Esophagus squamous epithelium (tissue), 5 donors: Measurements from ENCODE around the gene BAIAP3. TPM values are rescaled to one million over a fixed set of nuclear protein-coding genes. Genes with fewer than 3 reads are reported as not detected.

Experiments used
- DNase-seq: peaks from one replicate; lab custom pipeline; 2025; lab: John Stamatoyannopoulos, UW
- H3K27ac ChIP-seq, 4 donors: fragments of 200-600 bp; sonication (generic); one replicate each; pipeline ENCODE4 v1.5.1; 2016 to 2019; ENCODE audit warnings: mild to moderate bottlenecking in 1 of 4
- H3K27me3 ChIP-seq, 4 donors: fragments of 200-600 bp; sonication (generic); 1 replicate in 3 of 4; 2 replicates in 1 of 4; pipeline versions ENCODE4 v1.5.1 to v1.6.0; 2017 to 2021; ENCODE audit warnings: antibody characterized with exemption in 1 of 4
- H3K36me3 ChIP-seq, 3 donors: fragments of 200-600 bp; sonication (generic); one replicate each; pipeline ENCODE4 v1.5.1; 2016 to 2019
- H3K4me1 ChIP-seq, 3 donors: fragments of 200-600 bp; sonication (generic); one replicate each; pipeline ENCODE4 v1.5.1; 2017 to 2019
- H3K4me3 ChIP-seq, 4 donors: fragments of 200-600 bp; sonication (generic); 1 replicate in 3 of 4; 2 replicates in 1 of 4; pipeline ENCODE4 v1.5.1; 2016 to 2019; ENCODE audit warnings: mild to moderate bottlenecking in 2 of 4, moderate library complexity in 1 of 4
- H3K9me3 ChIP-seq, 3 donors: fragments of 200-600 bp; sonication (generic); one replicate each; pipeline ENCODE4 v1.5.1; 2016 to 2019
- POLR2A ChIP-seq, 4 donors: fragments of 450-650 bp; IDR thresholded peaks; one replicate each; pipeline ENCODE4 v1.6.1; 2017; ENCODE audit warnings: antibody characterized with exemption in 4 of 4, mild to moderate bottlenecking in 4 of 4, moderate library complexity in 3 of 4
- WGBS, 2 donors: methylation state at CpG; one replicate each; pipeline ENCODE4 v1.1.5; 2018; 5-methylcytosine and 5-hydroxymethylcytosine counted together
- intact Hi-C: fragments of 100-400 bp; cut with DNase I; formaldehyde crosslinking; loops from one replicate; pipeline ENCODE4 v1.15.0; 2022
- total RNA-seq, 4 donors: library from RNA; depleted of rRNA; stranded (reverse); fragments of >200 nt; gene quantifications; one replicate each; pipeline ENCODE4 v1.1.0, GENCODE V29; 2016
- TF ChIP-seq, protein P1 (sequence below), 6 experiments: fragments of 450-650 bp in 4 of 6; fragments of 200-600 bp in 2 of 6; sonication (generic) in 2 of 6; IDR thresholded peaks; one replicate each; pipeline ENCODE4 v1.5.1; 2016 to 2019; ENCODE audit warnings: antibody characterized with exemption in 6 of 6, mild to moderate bottlenecking in 4 of 6, moderate library complexity in 4 of 6
- donor health status: DM: yes; HTN: yes; CAD: no.

Gene BAIAP3
- total RNA-seq, 4 donors from 2014 or later, result 0.68 to 2.7 (median 1.00) TPM

DNA sequence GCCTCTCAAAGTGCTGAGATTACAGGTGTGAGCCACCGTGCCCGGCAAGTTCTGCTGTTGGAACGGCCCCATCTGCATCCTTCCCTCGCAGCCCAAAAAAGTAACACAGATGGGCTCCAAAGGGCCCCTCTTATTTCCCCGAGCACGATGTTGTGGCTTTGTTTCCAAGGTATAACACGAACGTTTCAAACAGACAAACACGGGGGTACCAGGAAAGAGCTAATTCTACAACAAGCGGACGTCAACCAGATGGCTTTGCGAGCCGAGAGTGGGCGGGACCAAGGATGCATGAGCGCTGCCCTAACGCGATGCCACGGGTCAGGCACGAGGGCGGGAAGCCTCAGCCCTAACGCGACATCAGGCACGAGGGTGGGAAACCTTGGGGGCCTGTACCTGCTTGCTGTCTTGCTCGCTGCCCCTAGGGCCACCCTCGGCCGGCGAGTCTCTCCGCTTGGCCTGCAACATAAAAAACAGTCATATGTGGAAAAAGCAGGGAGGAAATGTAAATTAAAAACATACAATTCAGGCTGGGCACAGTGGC, 56.9 kb downstream of the BAIAP3 start:
- H3K9me3 ChIP-seq, result no peaks in the 10 kb centered on the region
- intact Hi-C loops, result no loop called here
- H3K27me3 ChIP-seq, result no peaks in the 10 kb centered on the region
- no peak overlapping the region for H3K27ac ChIP-seq
- no peaks in the 10 kb centered on the region for H3K4me1 ChIP-seq
- DNase-seq, result no peak
- peaks cover 4 to 100% (median 28%) of the 10 kb centered on the region in 3 donors for H3K36me3 ChIP-seq
- 87 to 94% methylated on average over 18 to 28 of the region's 28 CpGs for WGBS, 2 donors
- no peak for TF ChIP-seq POLR2A (IDR thresholded peaks at IDR 0.05)
- TF ChIP-seq, protein P1, sequence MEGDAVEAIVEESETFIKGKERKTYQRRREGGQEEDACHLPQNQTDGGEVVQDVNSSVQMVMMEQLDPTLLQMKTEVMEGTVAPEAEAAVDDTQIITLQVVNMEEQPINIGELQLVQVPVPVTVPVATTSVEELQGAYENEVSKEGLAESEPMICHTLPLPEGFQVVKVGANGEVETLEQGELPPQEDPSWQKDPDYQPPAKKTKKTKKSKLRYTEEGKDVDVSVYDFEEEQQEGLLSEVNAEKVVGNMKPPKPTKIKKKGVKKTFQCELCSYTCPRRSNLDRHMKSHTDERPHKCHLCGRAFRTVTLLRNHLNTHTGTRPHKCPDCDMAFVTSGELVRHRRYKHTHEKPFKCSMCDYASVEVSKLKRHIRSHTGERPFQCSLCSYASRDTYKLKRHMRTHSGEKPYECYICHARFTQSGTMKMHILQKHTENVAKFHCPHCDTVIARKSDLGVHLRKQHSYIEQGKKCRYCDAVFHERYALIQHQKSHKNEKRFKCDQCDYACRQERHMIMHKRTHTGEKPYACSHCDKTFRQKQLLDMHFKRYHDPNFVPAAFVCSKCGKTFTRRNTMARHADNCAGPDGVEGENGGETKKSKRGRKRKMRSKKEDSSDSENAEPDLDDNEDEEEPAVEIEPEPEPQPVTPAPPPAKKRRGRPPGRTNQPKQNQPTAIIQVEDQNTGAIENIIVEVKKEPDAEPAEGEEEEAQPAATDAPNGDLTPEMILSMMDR (IDR thresholded peaks at IDR 0.05), result no peak
- no peak overlapping the region for H3K4me3 ChIP-seq

DNA sequence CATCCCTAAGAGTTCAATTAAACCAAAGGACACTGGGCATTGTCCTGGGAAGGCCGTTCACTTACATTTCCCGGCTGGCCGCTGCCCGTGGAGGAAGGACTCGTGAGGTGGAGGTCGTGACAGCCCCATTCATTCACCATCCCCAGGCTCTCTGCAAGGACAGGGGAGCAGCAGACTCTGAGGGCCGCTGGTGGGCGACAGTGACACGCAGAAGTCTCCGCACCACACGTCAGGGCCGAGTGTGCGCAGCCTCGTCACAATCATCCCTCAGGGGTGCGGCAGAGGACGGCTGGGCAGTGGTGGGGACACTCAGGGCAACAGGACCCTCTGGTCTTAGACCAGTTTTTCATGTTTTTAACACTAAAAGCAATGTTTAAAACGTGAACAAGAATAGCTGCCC, 59.4 kb downstream of the BAIAP3 start:
- TF ChIP-seq POLR2A (IDR thresholded peaks at IDR 0.05), result no peak
- TF ChIP-seq, protein P1 (IDR thresholded peaks at IDR 0.05), result no peak
- DNase-seq, result no peak
- H3K4me1 ChIP-seq, result no peaks in the 10 kb centered on the region
- intact Hi-C loops, result no loop called here
- no peak overlapping the region for H3K4me3 ChIP-seq
- H3K27me3 ChIP-seq, result no peaks in the 10 kb centered on the region
- WGBS, 2 donors, result 90% methylated on average over 8 to 11 of the region's 17 CpGs
- H3K36me3 ChIP-seq, result peaks cover 4 to 97% (median 35%) of the 10 kb centered on the region in 3 donors
- no peak overlapping the region for H3K27ac ChIP-seq
- H3K9me3 ChIP-seq, result no peaks in the 10 kb centered on the region

DNA sequence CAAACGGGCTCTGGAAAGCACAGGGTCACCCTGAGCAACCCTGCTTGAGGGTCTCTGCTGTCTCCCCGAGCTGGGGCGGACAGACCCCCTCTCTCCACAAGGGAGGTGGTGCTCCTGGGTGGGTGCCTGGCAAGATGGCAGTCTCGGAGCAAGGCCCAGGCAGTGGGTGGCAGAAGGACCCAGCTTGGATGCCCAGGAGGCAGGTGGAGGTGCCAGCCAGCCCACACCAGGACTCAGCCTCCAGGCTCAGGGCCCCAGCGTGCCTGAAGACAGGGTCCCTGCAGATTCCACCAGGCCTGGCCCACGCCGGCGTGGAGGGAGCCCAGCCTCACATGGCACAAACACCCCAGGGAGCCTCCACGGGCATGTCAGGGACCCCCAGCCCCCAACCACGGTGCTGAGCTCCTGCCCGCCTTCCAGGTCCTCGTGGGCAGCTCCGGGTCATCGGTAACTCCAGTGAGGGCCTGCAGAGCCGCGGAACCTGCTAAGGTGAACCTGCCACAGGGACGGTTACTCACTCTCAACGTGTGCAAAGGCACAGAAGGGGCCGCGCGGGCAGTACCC, 60.2 kb downstream of the BAIAP3 start:
- DNase-seq, result no peak
- H3K27me3 ChIP-seq, result no peaks in the 10 kb centered on the region
- intact Hi-C loops, result no loop called here
- TF ChIP-seq, protein P1 (IDR thresholded peaks at IDR 0.05), result no peak
- TF ChIP-seq POLR2A (IDR thresholded peaks at IDR 0.05), result no peak
- no peaks in the 10 kb centered on the region for H3K9me3 ChIP-seq
- H3K4me1 ChIP-seq, result no peaks in the 10 kb centered on the region
- no peak overlapping the region for H3K27ac ChIP-seq
- 90% methylated on average over 7 of the region's 21 CpGs; no CpG with 5 or more reads in 1 of the 2 donors for WGBS, 2 donors
- H3K36me3 ChIP-seq, result peaks cover 4 to 97% (median 37%) of the 10 kb centered on the region in 3 donors
- no peak overlapping the region for H3K4me3 ChIP-seq

DNA sequence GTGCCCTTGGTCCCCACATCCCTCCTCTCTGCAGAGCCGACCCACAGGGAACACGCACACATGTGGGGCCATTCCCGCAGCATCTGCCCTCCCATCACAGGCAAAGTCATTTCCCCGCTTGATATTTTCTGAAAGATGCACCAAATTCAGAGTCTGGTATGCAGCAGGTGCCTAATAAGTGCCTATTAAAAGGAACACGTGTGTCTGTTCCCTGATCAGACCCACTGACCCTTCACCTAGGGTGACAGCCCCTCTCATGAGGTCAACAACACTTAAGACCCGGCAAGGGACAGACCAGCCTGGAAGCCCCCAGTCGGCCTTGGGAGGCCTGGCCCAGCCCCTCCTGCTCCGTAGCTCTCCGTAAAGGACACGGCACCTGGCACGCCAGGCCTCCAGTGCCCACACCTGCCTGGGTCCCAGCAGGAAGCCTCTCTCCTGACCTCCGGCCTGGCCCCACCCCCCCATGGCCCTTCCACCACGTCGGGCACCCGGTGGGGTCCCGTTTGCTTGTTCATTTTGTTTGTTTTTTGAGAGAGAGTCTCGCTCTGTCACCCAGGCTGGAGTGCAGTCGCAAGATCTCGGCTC, 61.0 kb downstream of the BAIAP3 start:
- TF ChIP-seq POLR2A (IDR thresholded peaks at IDR 0.05), result no peak
- TF ChIP-seq, protein P1 (IDR thresholded peaks at IDR 0.05), result no peak
- Histone ChIP-seq H3K9me3 (no peaks in the 10 kb centered on the region), H3K27ac (no peak overlapping the region), H3K27me3 (no peaks in the 10 kb centered on the region), H3K36me3 (peaks cover 12 to 97% (median 41%) of the 10 kb centered on the region in 3 donors), H3K4me3 (no peak overlapping the region), H3K4me1 (no peaks in the 10 kb centered on the region)
- no peak for DNase-seq
- 89 to 90% methylated on average over 10 to 13 of the region's 19 CpGs for WGBS, 2 donors
- intact Hi-C loops, result no loop called here

DNA sequence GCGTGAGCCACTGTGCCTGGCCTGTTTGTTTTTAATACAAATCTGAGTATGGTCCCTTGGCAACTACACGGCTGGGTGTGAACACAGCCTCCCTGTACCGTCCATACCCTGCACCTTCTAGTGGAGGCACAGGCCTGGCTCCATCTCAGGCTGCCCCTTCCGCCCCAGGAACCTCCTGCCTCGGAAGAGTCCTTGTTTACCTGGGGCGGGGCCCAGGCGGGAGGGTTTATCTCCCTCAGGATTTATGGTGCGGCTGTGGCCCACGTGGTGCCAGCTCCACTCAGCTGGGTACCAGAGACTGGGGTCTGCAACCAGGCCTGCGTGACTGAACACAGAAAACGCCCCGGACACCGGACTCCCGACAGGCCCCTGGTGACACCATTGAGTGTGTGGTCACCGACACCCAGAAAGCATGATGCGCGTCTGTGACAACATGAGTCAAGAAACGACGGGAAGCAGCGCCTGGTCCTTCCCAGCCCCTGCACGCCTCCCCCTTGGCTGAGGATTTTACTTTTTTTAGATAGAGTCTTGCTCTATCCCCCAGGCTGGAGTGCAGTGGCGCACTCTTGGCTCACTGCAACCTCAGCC, 62.1 kb downstream of the BAIAP3 start:
- Histone ChIP-seq H3K27me3 (no peaks in the 10 kb centered on the region), H3K4me3 (no peak overlapping the region), H3K36me3 (peaks cover 12 to 97% (median 36%) of the 10 kb centered on the region in 3 donors), H3K4me1 (no peaks in the 10 kb centered on the region), H3K9me3 (no peaks in the 10 kb centered on the region), H3K27ac (no peak overlapping the region)
- intact Hi-C loops, result no loop called here
- no peak for TF ChIP-seq POLR2A (IDR thresholded peaks at IDR 0.05)
- TF ChIP-seq, protein P1 (IDR thresholded peaks at IDR 0.05), result no peak
- WGBS, 2 donors, result 90 to 99% methylated on average over 10 of the region's 22 CpGs
- no peak for DNase-seq
